Esophagus squamous epithelium (tissue), 5 donors: ENCODE measurements around the gene EXO5. TPM values are rescaled to one million over a fixed set of nuclear protein-coding genes. Genes with fewer than 3 reads are reported as not detected.
"Not testable (repeated sequence)": the region's sequence is repeated elsewhere in the genome, so short reads cannot be mapped to it uniquely, and the experiment has no call there.

Experiments used
- DNase-seq: peaks from one replicate; lab custom pipeline; 2025; lab: John Stamatoyannopoulos, UW
- H3K27ac ChIP-seq, 4 donors: fragments of 200-600 bp; sonication (generic); one replicate each; pipeline ENCODE4 v1.5.1; 2016 to 2019; ENCODE audit warnings: mild to moderate bottlenecking in 1 of 4
- H3K27me3 ChIP-seq, 4 donors: fragments of 200-600 bp; sonication (generic); 1 replicate in 3 of 4; 2 replicates in 1 of 4; pipeline versions ENCODE4 v1.5.1 to v1.6.0; 2017 to 2021; ENCODE audit warnings: antibody characterized with exemption in 1 of 4
- H3K36me3 ChIP-seq, 3 donors: fragments of 200-600 bp; sonication (generic); one replicate each; pipeline ENCODE4 v1.5.1; 2016 to 2019
- H3K4me1 ChIP-seq, 3 donors: fragments of 200-600 bp; sonication (generic); one replicate each; pipeline ENCODE4 v1.5.1; 2017 to 2019
- H3K4me3 ChIP-seq, 4 donors: fragments of 200-600 bp; sonication (generic); 1 replicate in 3 of 4; 2 replicates in 1 of 4; pipeline ENCODE4 v1.5.1; 2016 to 2019; ENCODE audit warnings: mild to moderate bottlenecking in 2 of 4, moderate library complexity in 1 of 4
- H3K9me3 ChIP-seq, 3 donors: fragments of 200-600 bp; sonication (generic); one replicate each; pipeline ENCODE4 v1.5.1; 2016 to 2019
- CTCF ChIP-seq, 6 experiments: fragments of 450-650 bp in 4 of 6; fragments of 200-600 bp in 2 of 6; sonication (generic) in 2 of 6; IDR thresholded peaks; one replicate each; pipeline ENCODE4 v1.5.1; 2016 to 2019; ENCODE audit warnings: antibody characterized with exemption in 6 of 6, mild to moderate bottlenecking in 4 of 6, moderate library complexity in 4 of 6
- POLR2A ChIP-seq, 4 donors: fragments of 450-650 bp; IDR thresholded peaks; one replicate each; pipeline ENCODE4 v1.6.1; 2017; ENCODE audit warnings: antibody characterized with exemption in 4 of 4, mild to moderate bottlenecking in 4 of 4, moderate library complexity in 3 of 4
- WGBS, 2 donors: methylation state at CpG; one replicate each; pipeline ENCODE4 v1.1.5; 2018; 5-methylcytosine and 5-hydroxymethylcytosine counted together
- intact Hi-C: fragments of 100-400 bp; cut with DNase I; formaldehyde crosslinking; loops from one replicate; pipeline ENCODE4 v1.15.0; 2022
- total RNA-seq, 4 donors: library from RNA; depleted of rRNA; stranded (reverse); fragments of >200 nt; gene quantifications; one replicate each; pipeline ENCODE4 v1.1.0, GENCODE V29; 2016
- donor health status: DM: yes; HTN: yes; CAD: no.

The EXO5 gene
- total RNA-seq, 4 donors from 2014 or later = 4.9 to 7.1 (median 5.7) TPM

GRCh38 chr1:40476924-40477677, 31.5 kb upstream of the EXO5 start, which contains the start of gene ZFP69:
ZFP69 (plus strand) TSS chr1:40477290; CDS start chr1:40479362, 2,072 bp downstream.
- DNase-seq = peak; percentile 8
- intact Hi-C loops = no loop called here
- H3K9me3 ChIP-seq = peaks cover 0 to 31% (median 16%) of the 10 kb centered on the region in 3 donors
- H3K36me3 ChIP-seq = peaks cover 0 to 13% (median 0%) of the 10 kb centered on the region in 3 donors
- WGBS, 2 donors = 1% methylated on average over 10 to 27 of the region's 65 CpGs
- peaks cover 4 to 16% (median 8%) of the 10 kb centered on the region in 3 donors for H3K4me1 ChIP-seq
- H3K27me3 ChIP-seq = no peaks in the 10 kb centered on the region
- peak within 1 kb of the TSS; percentile 56 to 76 (median 63) for H3K27ac ChIP-seq
- peak within 1 kb of the TSS; percentile 66 to 95 (median 88) for H3K4me3 ChIP-seq
- peak in 1 of 6 experiments; percentile 7 for TF ChIP-seq CTCF (IDR thresholded peaks at IDR 0.05)
- TF ChIP-seq POLR2A (IDR thresholded peaks at IDR 0.05) = peak in 2 of 4 donors; percentile 62 to 71

GRCh38 chr1:40477678-40478053, 30.9 kb upstream of the EXO5 start:
- Histone ChIP-seq H3K27me3 (no peaks in the 10 kb centered on the region), H3K36me3 (peaks cover 0 to 18% (median 0%) of the 10 kb centered on the region in 3 donors), H3K27ac (peak overlapping the region; percentile 56 to 76 (median 63)), H3K9me3 (peaks cover 0 to 29% (median 16%) of the 10 kb centered on the region in 3 donors), H3K4me3 (peak overlapping the region; percentile 66 to 95 (median 88)), H3K4me1 (peaks cover 4 to 16% (median 8%) of the 10 kb centered on the region in 3 donors)
- no peak for DNase-seq
- 1% methylated on average over 9 to 17 of the region's 17 CpGs for WGBS, 2 donors
- no peak for TF ChIP-seq POLR2A (IDR thresholded peaks at IDR 0.05)
- no peak for TF ChIP-seq CTCF (IDR thresholded peaks at IDR 0.05)
- intact Hi-C loops = no loop called here

DNA sequence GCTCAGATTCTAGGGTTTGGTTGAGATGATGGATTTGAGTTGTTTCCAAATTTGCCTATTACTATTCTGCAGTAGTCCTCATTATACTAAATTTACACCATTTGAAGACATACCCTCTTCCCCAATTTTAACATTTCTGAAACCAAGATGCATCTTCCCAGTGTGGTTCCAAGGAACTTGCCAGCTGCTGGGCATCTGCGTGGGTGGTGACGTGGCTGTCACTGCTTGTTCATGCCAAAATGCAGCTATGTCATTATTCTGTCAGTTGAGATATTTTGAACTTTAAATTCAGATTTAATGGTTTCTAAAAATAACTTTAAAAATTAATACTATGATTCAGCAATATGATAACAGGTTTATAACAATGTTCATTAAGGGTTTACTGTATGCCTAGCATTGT, 30.3 kb upstream of the EXO5 start:
- Histone ChIP-seq H3K9me3 (peaks cover 0 to 23% (median 16%) of the 10 kb centered on the region in 3 donors), H3K4me3 (peak overlapping the region in 3 of 4 donors; percentile 66 to 95 (median 85)), H3K4me1 (peaks cover 4 to 16% (median 8%) of the 10 kb centered on the region in 3 donors), H3K27me3 (no peaks in the 10 kb centered on the region), H3K36me3 (peaks cover 0 to 24% (median 0%) of the 10 kb centered on the region in 3 donors), H3K27ac (no peak overlapping the region)
- WGBS, 2 donors = 18 to 32% methylated on average over 2 of the region's 2 CpGs
- intact Hi-C loops = no loop called here
- no peak for DNase-seq
- TF ChIP-seq POLR2A (IDR thresholded peaks at IDR 0.05) (no peak), CTCF (IDR thresholded peaks at IDR 0.05) (no peak)

DNA sequence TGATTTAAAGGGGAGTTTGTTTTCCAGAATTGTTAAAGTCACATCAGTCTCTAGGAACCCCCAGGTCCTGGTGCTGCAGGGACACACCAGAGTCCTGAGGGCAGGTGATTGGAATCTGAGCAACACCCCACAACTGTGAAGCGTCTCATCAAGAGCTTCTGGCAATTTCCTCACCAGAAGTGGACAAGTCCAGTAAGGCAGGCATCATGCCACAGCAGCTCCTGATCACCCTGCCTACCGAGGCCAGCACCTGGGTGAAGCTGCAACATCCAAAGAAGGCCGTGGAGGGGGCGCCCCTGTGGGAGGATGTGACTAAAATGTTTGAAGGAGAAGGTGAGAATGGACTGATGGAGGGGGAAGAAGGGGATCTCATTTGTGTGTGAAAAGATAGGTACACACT, 29.4 kb upstream of the EXO5 start:
- Histone ChIP-seq H3K9me3 (peaks cover 0 to 23% (median 16%) of the 10 kb centered on the region in 3 donors), H3K4me1 (peaks cover 4 to 16% (median 8%) of the 10 kb centered on the region in 3 donors), H3K27me3 (no peaks in the 10 kb centered on the region), H3K27ac (no peak overlapping the region), H3K4me3 (no peak overlapping the region), H3K36me3 (peaks cover 0 to 33% (median 0%) of the 10 kb centered on the region in 3 donors)
- TF ChIP-seq POLR2A (IDR thresholded peaks at IDR 0.05) = no peak
- no peak for TF ChIP-seq CTCF (IDR thresholded peaks at IDR 0.05)
- intact Hi-C loops = no loop called here
- 82 to 83% methylated on average over 2 to 4 of the region's 4 CpGs for WGBS, 2 donors
- no peak for DNase-seq

DNA sequence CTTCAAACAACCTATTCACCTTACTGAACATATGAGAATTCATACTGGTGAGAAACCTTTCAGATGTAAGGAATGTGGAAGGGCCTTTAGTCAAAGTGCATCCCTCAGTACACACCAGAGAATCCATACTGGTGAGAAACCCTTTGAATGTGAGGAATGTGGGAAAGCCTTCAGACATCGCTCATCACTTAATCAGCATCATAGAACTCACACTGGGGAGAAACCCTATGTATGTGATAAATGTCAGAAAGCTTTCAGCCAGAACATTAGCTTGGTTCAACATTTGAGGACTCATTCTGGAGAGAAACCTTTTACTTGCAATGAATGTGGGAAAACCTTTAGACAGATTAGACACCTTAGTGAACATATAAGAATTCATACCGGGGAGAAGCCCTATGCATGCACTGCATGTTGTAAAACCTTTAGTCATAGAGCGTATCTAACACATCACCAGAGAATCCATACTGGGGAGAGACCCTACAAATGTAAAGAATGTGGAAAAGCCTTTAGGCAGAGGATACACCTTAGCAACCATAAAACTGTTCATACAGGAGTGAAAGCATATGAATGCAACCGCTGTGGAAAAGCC, 13.2 kb upstream of the EXO5 start:
- Histone ChIP-seq H3K4me1 (no peaks in the 10 kb centered on the region), H3K27ac (no peak overlapping the region), H3K27me3 (no peaks in the 10 kb centered on the region), H3K4me3 (no peak overlapping the region), H3K36me3 (peaks cover under 1 to 75% (median 10%) of the 10 kb centered on the region in 3 donors), H3K9me3 (peaks cover 0 to 92% (median 46%) of the 10 kb centered on the region in 3 donors)
- DNase-seq = no peak
- intact Hi-C loops = no loop called here
- WGBS, 2 donors = 97 to 100% methylated on average over 4 of the region's 4 CpGs
- TF ChIP-seq CTCF (IDR thresholded peaks at IDR 0.05) = no peak
- no peak for TF ChIP-seq POLR2A (IDR thresholded peaks at IDR 0.05)

DNA sequence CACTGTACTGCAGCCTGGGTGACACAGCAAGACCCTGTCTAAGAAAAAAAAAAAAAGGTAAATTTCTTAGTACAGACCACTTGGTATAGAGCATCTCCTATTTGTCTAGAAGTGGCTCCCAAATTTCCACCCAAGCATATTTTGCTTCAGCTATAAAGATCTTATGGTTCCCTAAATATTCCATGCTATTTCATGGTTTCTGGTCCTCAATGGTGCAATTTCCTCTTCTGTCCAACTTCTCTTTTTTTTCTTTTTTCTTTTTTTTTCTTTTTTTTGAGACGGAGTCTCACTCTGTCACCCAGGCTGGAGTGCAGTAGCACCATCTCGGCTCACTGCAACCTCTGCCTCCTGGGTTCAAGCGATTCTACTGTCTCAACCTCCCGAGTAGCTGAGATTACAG, 5.9 kb upstream of the EXO5 start:
- intact Hi-C loops, DNase-seq, H3K27me3 ChIP-seq, H3K27ac ChIP-seq, H3K4me1 ChIP-seq, H3K4me3 ChIP-seq: not testable (repeated sequence)
- WGBS, 2 donors = 86 to 100% methylated on average over 4 of the region's 4 CpGs
- Histone ChIP-seq H3K36me3 (peaks cover 0 to 18% (median 0%) of the 10 kb centered on the region in 3 donors), H3K9me3 (peaks cover 0 to 80% (median 19%) of the 10 kb centered on the region in 3 donors)
